Measurements from ENCODE around the gene DEDD.

Gene DEDD

GRCh38 chr1:161090617-161091016, 41.9 kb downstream of the DEDD start:
- no peak for DNase-seq

- DNase-seq = no peak
These were observed 42.5 kb downstream of the DEDD start for GRCh38 chr1:161089938-161090337.

- DNase-seq = no peak
These were observed 43.1 kb downstream of the DEDD start, which contains the start of gene NECTIN4 for GRCh38 chr1:161089251-161089924. Gene NECTIN4, minus strand, starts transcription at chr1:161089558. Its CDS starts 262 bp downstream, at chr1:161089296.

GRCh38 chr1:161088587-161089110, 43.8 kb downstream of the DEDD start:
- DNase-seq = no peak

- DNase-seq = no peak
These were observed 46.0 kb downstream of the DEDD start for GRCh38 chr1:161086457-161086856.

- DNase-seq = no peak
These were observed 47.3 kb downstream of the DEDD start for GRCh38 chr1:161085165-161085564.

GRCh38 chr1:161084597-161084988, 47.9 kb downstream of the DEDD start:
- no peak for DNase-seq

- DNase-seq = no peak
These were observed 48.5 kb downstream of the DEDD start for GRCh38 chr1:161083748-161084596.

- DNase-seq = no peak
These were observed 49.3 kb downstream of the DEDD start for GRCh38 chr1:161082996-161083747.

GRCh38 chr1:161082483-161082882, 50.0 kb downstream of the DEDD start:
- DNase-seq = no peak

GRCh38 chr1:161081519-161081918, 50.9 kb downstream of the DEDD start:
- no peak for DNase-seq

GRCh38 chr1:161080441-161081405, 51.7 kb downstream of the DEDD start:
- DNase-seq = no peak

GRCh38 chr1:161079436-161080110, 52.9 kb downstream of the DEDD start:
- DNase-seq = no peak

- DNase-seq = no peak
These were observed 55.0 kb downstream of the DEDD start for GRCh38 chr1:161077426-161077825.

GRCh38 chr1:161076410-161076809, 56.1 kb downstream of the DEDD start:
- DNase-seq = no peak

- DNase-seq = no peak
These were observed 57.6 kb downstream of the DEDD start for GRCh38 chr1:161074676-161075368.

- no peak for DNase-seq
These were observed 58.9 kb downstream of the DEDD start for GRCh38 chr1:161073474-161074121.

- DNase-seq = no peak
These were observed 59.6 kb downstream of the DEDD start for GRCh38 chr1:161072751-161073449.

- peak; percentile 33 to 38 for DNase-seq
These were observed 60.5 kb downstream of the DEDD start for GRCh38 chr1:161071886-161072371.

All from stimulated activated CD4-positive, alpha-beta T cell treated with anti-CD3 and anti-CD28 coated beads, Interleukin-4, amount 100 ng/mL, for 4 hours (primary cell).